ENCODE measurements around the gene FAM50A.

Gene FAM50A

GRCh38 chrX:154420402-154420756, 23.6 kb upstream of the FAM50A start:
- no peak for DNase-seq (ENCODE audit: low read depth)
- H3K4me3 ChIP-seq (ENCODE audit: low read depth, low read length), result no peak overlapping the region
- TF ChIP-seq POLR2A (IDR thresholded peaks at IDR 0.05; ENCODE audit: extremely low read depth, insufficient read length) (no peak), MYC (IDR thresholded peaks at IDR 0.05; ENCODE audit: low read depth, low read length) (no peak)
- TF ChIP-seq, protein P1, sequence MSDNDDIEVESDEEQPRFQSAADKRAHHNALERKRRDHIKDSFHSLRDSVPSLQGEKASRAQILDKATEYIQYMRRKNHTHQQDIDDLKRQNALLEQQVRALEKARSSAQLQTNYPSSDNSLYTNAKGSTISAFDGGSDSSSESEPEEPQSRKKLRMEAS (IDR thresholded peaks at IDR 0.05; ENCODE audit: low read depth, low read length), result no peak
- TF ChIP-seq, protein P2, sequence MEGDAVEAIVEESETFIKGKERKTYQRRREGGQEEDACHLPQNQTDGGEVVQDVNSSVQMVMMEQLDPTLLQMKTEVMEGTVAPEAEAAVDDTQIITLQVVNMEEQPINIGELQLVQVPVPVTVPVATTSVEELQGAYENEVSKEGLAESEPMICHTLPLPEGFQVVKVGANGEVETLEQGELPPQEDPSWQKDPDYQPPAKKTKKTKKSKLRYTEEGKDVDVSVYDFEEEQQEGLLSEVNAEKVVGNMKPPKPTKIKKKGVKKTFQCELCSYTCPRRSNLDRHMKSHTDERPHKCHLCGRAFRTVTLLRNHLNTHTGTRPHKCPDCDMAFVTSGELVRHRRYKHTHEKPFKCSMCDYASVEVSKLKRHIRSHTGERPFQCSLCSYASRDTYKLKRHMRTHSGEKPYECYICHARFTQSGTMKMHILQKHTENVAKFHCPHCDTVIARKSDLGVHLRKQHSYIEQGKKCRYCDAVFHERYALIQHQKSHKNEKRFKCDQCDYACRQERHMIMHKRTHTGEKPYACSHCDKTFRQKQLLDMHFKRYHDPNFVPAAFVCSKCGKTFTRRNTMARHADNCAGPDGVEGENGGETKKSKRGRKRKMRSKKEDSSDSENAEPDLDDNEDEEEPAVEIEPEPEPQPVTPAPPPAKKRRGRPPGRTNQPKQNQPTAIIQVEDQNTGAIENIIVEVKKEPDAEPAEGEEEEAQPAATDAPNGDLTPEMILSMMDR (IDR thresholded peaks at IDR 0.05; ENCODE audit: low read depth, low read length), result no peak

GRCh38 chrX:154426916-154427770, 16.8 kb upstream of the FAM50A start:
- H3K4me3 ChIP-seq (ENCODE audit: low read depth, low read length), result no peak overlapping the region
- TF ChIP-seq, protein P2 (IDR thresholded peaks at IDR 0.05; ENCODE audit: low read depth, low read length), result no peak
- TF ChIP-seq POLR2A (IDR thresholded peaks at IDR 0.05; ENCODE audit: extremely low read depth, insufficient read length), result no peak
- TF ChIP-seq, protein P1 (IDR thresholded peaks at IDR 0.05; ENCODE audit: low read depth, low read length), result no peak
- no peak for TF ChIP-seq MYC (IDR thresholded peaks at IDR 0.05; ENCODE audit: low read depth, low read length)
- DNase-seq (ENCODE audit: low read depth), result peak; percentile 45

- DNase-seq (ENCODE audit: low read depth), result peak; percentile 95
Observed at GRCh38 chrX:154428176-154429171, 15.5 kb upstream of the FAM50A start, which contains the start of gene ATP6AP1. TSS of gene ATP6AP1 (plus strand) at chrX:154428677. CDS start at chrX:154428693, 16 bp downstream.

DNA sequence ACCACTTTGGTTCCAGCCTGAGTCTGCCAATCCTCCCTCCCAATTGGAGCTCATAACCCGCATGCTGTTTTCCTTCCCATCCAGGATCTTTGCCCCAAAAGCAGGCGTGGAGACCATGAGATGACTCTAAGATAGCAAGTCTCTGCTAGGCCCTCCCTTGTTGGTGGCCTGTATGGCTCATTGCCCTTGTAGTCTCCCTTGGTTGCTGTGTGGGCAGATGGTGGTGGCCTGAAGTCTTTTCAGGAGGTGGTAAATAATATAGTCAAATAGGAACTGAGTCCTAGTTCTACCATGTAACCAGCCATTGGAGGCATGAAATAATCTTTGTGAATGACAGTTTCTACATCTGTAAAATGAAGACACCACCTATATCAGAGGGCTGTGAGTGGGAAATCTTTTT, 14.2 kb upstream of the FAM50A start:
- no peak for DNase-seq (ENCODE audit: low read depth)
- no peak for TF ChIP-seq MYC (IDR thresholded peaks at IDR 0.05; ENCODE audit: low read depth, low read length)
- peak overlapping the region; percentile 66 for H3K4me3 ChIP-seq (ENCODE audit: low read depth, low read length)

More at GRCh38 chrX:154428176-154429171, 15.5 kb upstream of the FAM50A start, which contains the start of gene ATP6AP1:
- no peak; the same call in 1 of the 2 replicates for TF ChIP-seq MYC (IDR thresholded peaks at IDR 0.05; ENCODE audit: low read depth, low read length)
- TF ChIP-seq POLR2A (IDR thresholded peaks at IDR 0.05; ENCODE audit: extremely low read depth, insufficient read length), result peak; percentile 28
- TF ChIP-seq, protein P1 (IDR thresholded peaks at IDR 0.05; ENCODE audit: low read depth, low read length), result peak; percentile 12; the same call in 1 of the 2 replicates
- peak within 1 kb of the TSS; percentile 66 for H3K4me3 ChIP-seq (ENCODE audit: low read depth, low read length)

GRCh38 chrX:154430479-154430878, 13.5 kb upstream of the FAM50A start:
- DNase-seq (ENCODE audit: low read depth), result peak; percentile 42
- peak overlapping the region; percentile 46 for H3K4me3 ChIP-seq (ENCODE audit: low read depth, low read length)
- TF ChIP-seq MYC (IDR thresholded peaks at IDR 0.05; ENCODE audit: low read depth, low read length), result no peak

- peak; percentile 81 for DNase-seq (ENCODE audit: low read depth)
- TF ChIP-seq MYC (IDR thresholded peaks at IDR 0.05; ENCODE audit: low read depth, low read length), result no peak
- TF ChIP-seq POLR2A (IDR thresholded peaks at IDR 0.05; ENCODE audit: extremely low read depth, insufficient read length), result no peak
- TF ChIP-seq, protein P2 (IDR thresholded peaks at IDR 0.05; ENCODE audit: low read depth, low read length), result no peak
- TF ChIP-seq, protein P1 (IDR thresholded peaks at IDR 0.05; ENCODE audit: low read depth, low read length), result no peak
Observed at GRCh38 chrX:154430916-154431315, 13.0 kb upstream of the FAM50A start.

DNA sequence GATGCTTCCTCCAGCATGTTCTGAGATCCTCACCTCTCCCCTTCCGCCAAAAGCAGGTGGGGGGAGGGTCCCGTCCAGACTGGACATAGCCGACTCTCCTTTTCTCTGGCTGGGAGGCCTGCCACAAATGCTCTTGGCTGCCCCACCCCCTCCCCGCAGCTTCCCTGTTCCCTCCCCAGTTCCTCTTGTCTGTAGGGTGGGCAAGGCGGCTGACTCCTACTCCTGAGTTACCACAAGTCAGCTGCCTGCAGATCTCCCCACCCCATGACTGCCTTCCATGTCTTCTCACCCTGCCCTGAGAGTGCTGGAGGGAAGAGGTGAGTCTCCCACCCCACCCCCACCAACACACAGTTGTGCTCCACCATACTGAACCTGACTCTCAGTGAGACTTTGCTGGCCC, 12.6 kb upstream of the FAM50A start:
- H3K4me3 ChIP-seq (ENCODE audit: low read depth, low read length), result peak overlapping the region; percentile 46
- DNase-seq (ENCODE audit: low read depth), result peak; percentile 83
- TF ChIP-seq POLR2A (IDR thresholded peaks at IDR 0.05; ENCODE audit: extremely low read depth, insufficient read length) (no peak), MYC (IDR thresholded peaks at IDR 0.05; ENCODE audit: low read depth, low read length) (no peak)
- TF ChIP-seq, protein P1 (IDR thresholded peaks at IDR 0.05; ENCODE audit: low read depth, low read length), result no peak
- TF ChIP-seq, protein P2 (IDR thresholded peaks at IDR 0.05; ENCODE audit: low read depth, low read length), result no peak

More at GRCh38 chrX:154430916-154431315, 13.0 kb upstream of the FAM50A start:
- peak overlapping the region; percentile 46 for H3K4me3 ChIP-seq (ENCODE audit: low read depth, low read length)
